HCT116 (cell line): ENCODE results near the gene LCT. TPM values are rescaled to one million over a fixed set of nuclear protein-coding genes. Genes with fewer than 3 reads are reported as not detected.
"Not testable (repeated sequence)": the region's sequence is repeated elsewhere in the genome, so short reads cannot be mapped to it uniquely, and the experiment has no call there.

ENCODE experiments used
- ATAC-seq: fragments of 200-7000 bp; cut with Tn5 transposase; 2 replicates; pipeline ENCODE4 v1.9.1; 2020; ENCODE audit warnings: mild to moderate bottlenecking, moderate library complexity
- BruUV-seq: library from RNA; stranded (reverse); fragments of 400-500 nt; replicated peaks from 2 replicates; lab custom pipeline; 2021; lab: Mats Ljungman, UMichigan
- CTCF ChIA-PET: fragments of 300-600 bp; sonication (Branson Sonifier 250); formaldehyde crosslinking; loops from one replicate; lab custom pipeline; 2021; ENCODE audit warnings: antibody characterized with exemption; lab: Charles Lee
- POLR2A ChIA-PET: fragments of 300-600, 350-600 bp; sonication (Branson Sonifier 250); formaldehyde crosslinking; loops from one replicate; lab custom pipeline; 2021; ENCODE audit warnings: antibody characterized with exemption; lab: Charles Lee
- RAD21 ChIA-PET, 2 experiments: fragments of 300-600 bp; sonication (Branson Sonifier 250); formaldehyde crosslinking; loops; one replicate each; lab custom pipeline; 2023; ENCODE audit warnings: low total read pairs in 2 of 2; ENCODE audit not compliant: uncharacterized antibody in 2 of 2, unreplicated experiment in 2 of 2, low non-redundant PET in 1 of 2; lab: Charles Lee
- DNase-seq: peaks from one replicate; pipeline ENCODE4 v3.0.0-alpha.2; 2010; ENCODE audit warnings: low read depth, low spot score
- H2AFZ ChIP-seq: fragments of 200-600 bp; shearing (Covaris generic), sonication (generic); 2 replicates; pipeline ENCODE4 v1.6.1; 2017; ENCODE audit warnings: low read depth, mixed run types, mixed read lengths, antibody characterized with exemption, low read length; ENCODE audit not compliant: poor library complexity, severe bottlenecking
- H3K27ac ChIP-seq: 2 replicates; pipeline ENCODE4 v1.5.1; 2012; ENCODE audit warnings: low read depth, low read length
- H3K27me3 ChIP-seq: fragments of 200-600 bp; sonication (generic); 2 replicates; pipeline ENCODE4 v1.6.1; 2016; ENCODE audit warnings: mixed run types, low read length, mixed read lengths; ENCODE audit not compliant: insufficient read depth
- H3K36me3 ChIP-seq, 2 experiments: fragments of 200-500 bp in 1 of 2; fragments of 200-600 bp in 1 of 2; sonication (Bioruptor generic) in 1 of 2; sonication (generic) in 1 of 2; 2 replicates each; pipeline versions ENCODE4 v1.5.1 to v1.6.1; 2014 to 2016; ENCODE audit warnings: low read length in 2 of 2, inconsistent platforms in 1 of 2, mixed read lengths in 1 of 2, mixed run types in 1 of 2; ENCODE audit not compliant: insufficient read depth in 2 of 2, control insufficient read depth in 1 of 2
- H3K4me1 ChIP-seq, 2 experiments: fragments of 200-600 bp in 1 of 2; sonication (generic) in 1 of 2; 2 replicates each; pipeline versions ENCODE4 v1.5.1 to v1.6.1; 2012 to 2017; ENCODE audit warnings: low read length in 2 of 2, inconsistent platforms in 1 of 2, mild to moderate bottlenecking in 1 of 2, mixed read lengths in 1 of 2, mixed run types in 1 of 2, moderate library complexity in 1 of 2; ENCODE audit not compliant: insufficient read depth in 2 of 2, control insufficient read depth in 1 of 2
- H3K4me2 ChIP-seq: fragments of 200-600 bp; sonication (generic); 2 replicates; pipeline ENCODE4 v1.6.1; 2017; ENCODE audit warnings: mixed run types, low read length, mixed read lengths
- H3K4me3 ChIP-seq, 2 experiments: fragments of 200-600 bp in 1 of 2; sonication (generic) in 1 of 2; replicated peaks in 1 of 2; 2 replicates each; pipeline ENCODE4 v1.5.1; 2011 to 2016; ENCODE audit warnings: low read length in 2 of 2, control low read depth in 1 of 2, low read depth in 1 of 2, mild to moderate bottlenecking in 1 of 2, mixed read lengths in 1 of 2, mixed run types in 1 of 2
- H3K79me2 ChIP-seq: fragments of 200-600 bp; sonication (generic); 2 replicates; pipeline ENCODE4 v1.6.1; 2017; ENCODE audit warnings: mild to moderate bottlenecking, mixed run types, low read length, moderate library complexity, mixed read lengths; ENCODE audit not compliant: insufficient read depth
- H3K9ac ChIP-seq: fragments of 200-600 bp; sonication (generic); 2 replicates; pipeline ENCODE4 v1.6.1; 2016; ENCODE audit warnings: low read length, mixed read lengths
- H3K9me2 ChIP-seq: fragments of 200-600 bp; sonication (generic), shearing (Covaris generic); 2 replicates; pipeline ENCODE4 v1.6.1; 2017; ENCODE audit warnings: mixed run types, mild to moderate bottlenecking, moderate library complexity; ENCODE audit not compliant: insufficient read depth
- H3K9me3 ChIP-seq, 2 experiments: fragments of 200-500 bp in 1 of 2; fragments of 200-600 bp in 1 of 2; sonication (Bioruptor generic) in 1 of 2; sonication (generic) in 1 of 2; 2 replicates each; pipeline ENCODE4 v1.6.1; 2014 to 2017; ENCODE audit warnings: low read length in 2 of 2, mixed read lengths in 2 of 2, inconsistent platforms in 1 of 2, low read depth in 1 of 2, mild to moderate bottlenecking in 1 of 2, mixed run types in 1 of 2, moderate library complexity in 1 of 2; ENCODE audit not compliant: control insufficient read depth in 1 of 2, insufficient read depth in 1 of 2
- H4K20me1 ChIP-seq: fragments of 200-600 bp; sonication (generic), shearing (Covaris generic); 2 replicates; pipeline ENCODE4 v1.6.1; 2017; ENCODE audit warnings: mixed run types, mild to moderate bottlenecking, moderate library complexity; ENCODE audit not compliant: insufficient read depth
- CBX3 ChIP-seq: IDR thresholded peaks from 2 replicates; pipeline ENCODE4 v1.6.1; 2012; ENCODE audit warnings: low read depth
- CEBPB ChIP-seq: IDR thresholded peaks from 2 replicates; pipeline ENCODE4 v1.6.1; 2012; ENCODE audit warnings: low read depth
- FOSL1 ChIP-seq: IDR thresholded peaks from 2 replicates; pipeline ENCODE4 v1.6.1; 2012; ENCODE audit warnings: low read depth
- YY1 ChIP-seq: IDR thresholded peaks from 2 replicates; pipeline ENCODE4 v1.6.1; 2011; ENCODE audit warnings: low read length, low read depth, moderate library complexity, mild to moderate bottlenecking; ENCODE audit not compliant: insufficient replicate concordance; ENCODE audit errors: extremely low read depth
- intact Hi-C: fragments of 100-400 bp; cut with micrococcal nuclease; formaldehyde crosslinking; loops from 2 replicates; pipeline ENCODE4 v1.10.0; 2022
- total RNA-seq: library from RNA; stranded (reverse); gene quantifications from one replicate; pipeline ENCODE4 v1.2.1, GENCODE V29; 2021; ENCODE audit not compliant: unreplicated experiment
- TF ChIP-seq, protein P1 (sequence below), 3 experiments: fragments of 200-600 bp in 1 of 3; sonication (generic) in 1 of 3; IDR thresholded peaks in 2 of 3; conservative IDR thresholded peaks in 1 of 3; 2 replicates each; pipeline ENCODE4 v1.5.1; 2012 to 2017; ENCODE audit warnings: low read depth in 2 of 3, low read length in 2 of 3, antibody characterized with exemption in 1 of 3, borderline replicate concordance in 1 of 3, control low read depth in 1 of 3, mild to moderate bottlenecking in 1 of 3, mixed read lengths in 1 of 3, mixed run types in 1 of 3, moderate library complexity in 1 of 3; ENCODE audit not compliant: insufficient read depth in 1 of 3
- TF ChIP-seq, protein P2 (sequence below): IDR thresholded peaks from 2 replicates; pipeline ENCODE4 v1.6.1; 2012

Gene LCT
- total RNA-seq, 1 experiment from 2014 or later, result 0.12 TPM

DNA sequence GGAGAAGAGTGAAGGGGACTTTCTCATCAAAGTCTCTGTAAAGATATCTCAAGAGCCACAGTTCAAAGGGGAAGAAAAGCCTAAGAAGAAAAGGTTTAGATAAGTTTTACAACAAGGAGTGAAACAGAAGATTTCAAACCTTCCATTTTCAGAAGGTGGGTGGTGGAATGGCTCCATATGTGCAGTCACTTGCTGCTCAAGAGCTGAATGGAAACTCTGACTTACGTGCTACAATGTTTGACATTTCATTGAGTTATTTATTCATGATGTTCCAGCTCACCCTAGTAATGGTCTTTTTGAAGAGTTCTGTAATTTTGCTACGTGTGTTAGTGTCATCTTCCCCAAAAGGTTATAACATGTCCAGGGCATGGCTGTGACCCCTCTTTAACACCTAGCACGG is 21.7 kb downstream of the LCT start:
- Histone ChIP-seq H4K20me1 (no peaks in the 10 kb centered on the region), H3K4me2 (no peak overlapping the region), H3K9ac (no peak overlapping the region), H3K9me2 (no peaks in the 10 kb centered on the region), H3K4me1 (no peaks in the 10 kb centered on the region), H3K36me3 (no peaks in the 10 kb centered on the region), H3K27ac (no peak overlapping the region), H3K9me3 (no peaks in the 10 kb centered on the region), H3K27me3 (no peaks in the 10 kb centered on the region), H3K79me2 (no peaks in the 10 kb centered on the region), H2AFZ (no peak overlapping the region), H3K4me3 (no peak overlapping the region)
- BruUV-seq, result no TSS peak
- no peak for ATAC-seq
- TF ChIP-seq CBX3 (no peak), YY1 (no peak)
- no peak for DNase-seq
- intact Hi-C loops, result loop anchor here (10.0 kb wide), 1 partner anchor 570 kb away; no protein-coding TSS in a partner anchor
- CTCF ChIA-PET, result no interaction called here
- RAD21 ChIA-PET, result no interaction called here
- POLR2A ChIA-PET, result no interaction called here

DNA sequence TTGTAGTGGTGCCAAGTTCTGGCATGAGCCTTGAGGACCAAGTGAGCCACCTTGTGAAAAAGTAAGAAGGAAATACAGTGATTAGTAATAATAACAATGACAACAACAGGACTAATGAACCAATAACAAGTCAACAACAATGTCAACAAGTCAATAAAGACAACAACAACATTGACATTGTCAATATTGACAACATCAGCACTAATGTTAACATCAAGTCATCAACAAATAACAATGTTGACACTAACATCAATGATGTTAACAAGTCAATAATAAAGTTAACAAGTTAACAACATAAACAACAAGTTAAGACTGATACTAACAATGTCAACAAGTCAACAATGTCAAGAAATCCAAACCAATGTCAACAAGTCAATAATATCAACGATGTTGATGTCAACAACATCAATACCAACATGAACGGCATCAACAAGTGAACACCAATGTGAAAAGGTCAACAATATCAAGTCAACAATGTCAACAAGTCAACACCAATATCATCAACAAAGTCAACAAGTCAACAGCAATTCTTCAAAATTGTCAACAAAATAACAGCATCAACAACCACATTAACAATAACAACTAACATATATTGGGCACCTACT is 24.0 kb downstream of the LCT start:
- intact Hi-C loops, result loop anchor here (10.0 kb wide), 1 partner anchor 572 kb away; no protein-coding TSS in a partner anchor
- H3K9me2 ChIP-seq, result no peaks in the 10 kb centered on the region
- H3K9ac ChIP-seq, result no peak overlapping the region
- no peak for TF ChIP-seq FOSL1
- TF ChIP-seq, protein P1, sequence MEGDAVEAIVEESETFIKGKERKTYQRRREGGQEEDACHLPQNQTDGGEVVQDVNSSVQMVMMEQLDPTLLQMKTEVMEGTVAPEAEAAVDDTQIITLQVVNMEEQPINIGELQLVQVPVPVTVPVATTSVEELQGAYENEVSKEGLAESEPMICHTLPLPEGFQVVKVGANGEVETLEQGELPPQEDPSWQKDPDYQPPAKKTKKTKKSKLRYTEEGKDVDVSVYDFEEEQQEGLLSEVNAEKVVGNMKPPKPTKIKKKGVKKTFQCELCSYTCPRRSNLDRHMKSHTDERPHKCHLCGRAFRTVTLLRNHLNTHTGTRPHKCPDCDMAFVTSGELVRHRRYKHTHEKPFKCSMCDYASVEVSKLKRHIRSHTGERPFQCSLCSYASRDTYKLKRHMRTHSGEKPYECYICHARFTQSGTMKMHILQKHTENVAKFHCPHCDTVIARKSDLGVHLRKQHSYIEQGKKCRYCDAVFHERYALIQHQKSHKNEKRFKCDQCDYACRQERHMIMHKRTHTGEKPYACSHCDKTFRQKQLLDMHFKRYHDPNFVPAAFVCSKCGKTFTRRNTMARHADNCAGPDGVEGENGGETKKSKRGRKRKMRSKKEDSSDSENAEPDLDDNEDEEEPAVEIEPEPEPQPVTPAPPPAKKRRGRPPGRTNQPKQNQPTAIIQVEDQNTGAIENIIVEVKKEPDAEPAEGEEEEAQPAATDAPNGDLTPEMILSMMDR (IDR thresholded peaks at IDR 0.05 in 2 of 3, conservative IDR thresholded peaks at IDR 0.05 in 1 of 3; ENCODE audit: borderline replicate concordance in 1 of 3, insufficient read depth in 1 of 3, low read depth in 2 of 3, low read length in 2 of 3), result no peak
- TF ChIP-seq CEBPB, result no peak
- TF ChIP-seq, protein P2, sequence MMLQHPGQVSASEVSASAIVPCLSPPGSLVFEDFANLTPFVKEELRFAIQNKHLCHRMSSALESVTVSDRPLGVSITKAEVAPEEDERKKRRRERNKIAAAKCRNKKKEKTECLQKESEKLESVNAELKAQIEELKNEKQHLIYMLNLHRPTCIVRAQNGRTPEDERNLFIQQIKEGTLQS, result no peak
- RAD21 ChIA-PET, result no interaction called here
- ATAC-seq (no peak), DNase-seq (no peak)
- no peaks in the 10 kb centered on the region for H3K27me3 ChIP-seq
- BruUV-seq, result no TSS peak
- H4K20me1 ChIP-seq, result no peaks in the 10 kb centered on the region
- H3K4me1 ChIP-seq, result no peaks in the 10 kb centered on the region
- H3K9me3 ChIP-seq, result no peaks in the 10 kb centered on the region
- H2AFZ ChIP-seq, result no peak overlapping the region
- no peak overlapping the region for H3K4me2 ChIP-seq
- H3K27ac ChIP-seq, result no peak overlapping the region
- H3K36me3 ChIP-seq, result no peaks in the 10 kb centered on the region
- H3K4me3 ChIP-seq, result no peak overlapping the region
- CTCF ChIA-PET, result no interaction called here
- H3K79me2 ChIP-seq, result no peaks in the 10 kb centered on the region
- POLR2A ChIA-PET, result no interaction called here

DNA sequence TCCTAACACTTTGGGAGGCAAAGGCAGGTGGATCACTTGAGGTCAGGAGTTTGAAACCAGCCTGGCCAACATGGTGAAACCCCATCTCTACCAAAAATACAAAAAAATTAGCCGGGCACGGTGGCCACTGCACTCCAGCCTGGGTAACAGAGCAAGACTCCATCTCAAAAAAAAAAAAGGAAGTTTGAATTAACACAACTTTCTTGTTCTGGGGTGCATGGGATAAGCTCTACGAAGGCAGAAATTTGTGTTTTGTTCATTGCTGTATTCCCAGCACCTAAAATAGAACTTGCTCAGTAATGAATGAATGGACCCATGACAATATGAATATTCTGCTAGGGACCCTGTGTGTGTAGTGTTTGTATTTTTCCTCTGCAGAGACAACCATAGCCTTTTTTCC is 29.1 kb downstream of the LCT start:
- H2AFZ ChIP-seq, H3K9me3 ChIP-seq, H3K4me2 ChIP-seq, intact Hi-C loops, H3K27me3 ChIP-seq, H3K27ac ChIP-seq, H3K9ac ChIP-seq, H3K79me2 ChIP-seq, H3K4me1 ChIP-seq, H3K9me2 ChIP-seq, H4K20me1 ChIP-seq, DNase-seq, CTCF ChIA-PET, H3K4me3 ChIP-seq, RAD21 ChIA-PET, BruUV-seq, POLR2A ChIA-PET, H3K36me3 ChIP-seq, ATAC-seq: not testable (repeated sequence)
